Activated CD8-positive, alpha-beta memory T cell treated with anti-CD3 and anti-CD28 coated beads, Interleukin-2, amount 50 U/mL, for 24 hours (primary cell): Measurements from ENCODE around the gene KIAA1217.

Experiments
- DNase-seq: peaks from one replicate; pipeline ENCODE4 v3.0.0-alpha.2; 2020; ENCODE audit errors: extremely low read depth

Gene KIAA1217

DNA sequence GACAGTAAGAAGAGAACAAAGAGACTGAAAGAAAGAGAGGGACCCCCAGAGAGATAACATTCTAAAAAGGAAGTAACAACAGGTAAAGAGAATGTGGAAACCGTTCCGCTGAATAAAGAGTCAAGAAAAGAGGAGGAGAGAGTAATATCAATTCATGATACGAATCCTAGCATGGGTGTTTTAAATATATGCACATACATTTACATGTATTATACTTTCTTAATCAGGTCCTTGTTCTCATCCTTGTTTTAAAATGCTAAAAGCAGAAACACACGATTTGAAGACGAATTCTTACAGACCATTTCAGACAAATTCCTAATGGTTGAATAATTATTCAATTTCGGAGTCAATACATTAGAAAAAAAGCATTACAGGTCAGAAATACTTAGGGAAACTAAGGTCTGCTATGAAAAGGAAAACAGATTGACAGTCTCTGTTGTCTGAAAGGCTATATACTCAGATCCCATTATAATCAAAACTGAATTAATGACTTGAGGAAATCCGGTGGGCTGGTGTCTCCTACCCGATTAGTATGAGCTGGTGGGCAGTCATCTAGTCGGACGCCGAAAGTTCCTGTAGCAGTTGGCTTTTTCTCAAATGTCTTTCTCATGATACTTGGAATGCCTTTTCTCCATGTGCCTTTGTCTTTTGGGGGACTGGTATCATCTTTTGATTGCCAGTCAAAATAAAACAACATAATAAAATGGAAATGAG lies 387.4 kb downstream of the KIAA1217 start:
- DNase-seq = no peak

- DNase-seq = no peak
Observed at GRCh38 chr10:24597426-24597825, 388.5 kb downstream of the KIAA1217 start.
